C1 segment of cervical spinal cord (tissue), 14 donors: ENCODE data around the gene POU2AF2.
"Not testable (repeated sequence)": the region's sequence is repeated elsewhere in the genome, so short reads cannot be mapped to it uniquely, and the experiment has no call there.

Experiments used
- DNase-seq, 14 donors: peaks; one replicate each; lab custom pipeline; 2025; lab: John Stamatoyannopoulos, UW

The POU2AF2 gene

GRCh38 chr11:111245425-111245824, at the start of gene POU2AF2:
POU2AF2 (plus strand) TSS chr11:111245725; CDS start chr11:111245854, 129 bp downstream.
- DNase-seq: no peak

- DNase-seq: no peak
Observed at GRCh38 chr11:111200010-111200534, 45.5 kb upstream of the POU2AF2 start.

- DNase-seq: no peak
Observed at GRCh38 chr11:111204211-111204610, 41.3 kb upstream of the POU2AF2 start.

GRCh38 chr11:111205632-111206385, 39.7 kb upstream of the POU2AF2 start:
- no peak for DNase-seq

- DNase-seq: no peak
Observed at GRCh38 chr11:111206472-111206871, 39.1 kb upstream of the POU2AF2 start.

GRCh38 chr11:111207213-111207612, 38.3 kb upstream of the POU2AF2 start:
- DNase-seq: no peak

GRCh38 chr11:111209543-111210355, 35.8 kb upstream of the POU2AF2 start:
- no peak for DNase-seq

GRCh38 chr11:111213256-111213655, 32.3 kb upstream of the POU2AF2 start:
- DNase-seq: peak in 1 of 14 donors; percentile 0

GRCh38 chr11:111220721-111221120, 24.8 kb upstream of the POU2AF2 start:
- DNase-seq: no peak

GRCh38 chr11:111221208-111221607, 24.3 kb upstream of the POU2AF2 start:
- DNase-seq: no peak

GRCh38 chr11:111221936-111222335, 23.6 kb upstream of the POU2AF2 start:
- DNase-seq: not testable (repeated sequence)

- DNase-seq: not testable (repeated sequence)
Observed at GRCh38 chr11:111222821-111223455, 22.6 kb upstream of the POU2AF2 start.

- peak in 1 of 14 donors; percentile 67 for DNase-seq
Observed at GRCh38 chr11:111225881-111226280, 19.6 kb upstream of the POU2AF2 start.

GRCh38 chr11:111229604-111230003, 15.9 kb upstream of the POU2AF2 start:
- no peak for DNase-seq

GRCh38 chr11:111230122-111230465, 15.4 kb upstream of the POU2AF2 start:
- DNase-seq: no peak

GRCh38 chr11:111231836-111232235, 13.7 kb upstream of the POU2AF2 start:
- DNase-seq: no peak

GRCh38 chr11:111236383-111236782, 9.1 kb upstream of the POU2AF2 start:
- DNase-seq: no peak

GRCh38 chr11:111237926-111238325, 7.6 kb upstream of the POU2AF2 start:
- no peak for DNase-seq

- no peak for DNase-seq
Observed at GRCh38 chr11:111246956-111247355, 1.4 kb downstream of the POU2AF2 start.

GRCh38 chr11:111250936-111251335, 5.4 kb downstream of the POU2AF2 start:
- DNase-seq: no peak

- DNase-seq: no peak
Observed at GRCh38 chr11:111253131-111253530, 7.6 kb downstream of the POU2AF2 start.

- DNase-seq: no peak
Observed at GRCh38 chr11:111253630-111254029, 8.1 kb downstream of the POU2AF2 start.
